OCI-LY1 (cell line): ENCODE results near the gene PUM2.

ENCODE experiments used
- H2AFZ ChIP-seq: fragments of 200-600 bp; sonication (generic), shearing (Covaris generic); 2 replicates; pipeline ENCODE4 v1.6.0; 2014; ENCODE audit warnings: antibody characterized with exemption, mild to moderate bottlenecking, low read length
- H3F3A ChIP-seq: fragments of 200-600 bp; sonication (generic), shearing (Covaris generic); 2 replicates; pipeline ENCODE4 v1.6.0; 2014; ENCODE audit warnings: mild to moderate bottlenecking, antibody characterized with exemption, low read length, moderate library complexity; ENCODE audit not compliant: insufficient read depth
- H3K27ac ChIP-seq: fragments of 200-600 bp; sonication (generic); 2 replicates; pipeline ENCODE4 v1.5.1; 2014; ENCODE audit warnings: low read length, mixed run types, mild to moderate bottlenecking, low read depth; ENCODE audit not compliant: poor library complexity, severe bottlenecking
- H3K27me3 ChIP-seq: fragments of 200-600 bp; sonication (generic); 2 replicates; pipeline ENCODE4 v1.6.0; 2014; ENCODE audit warnings: antibody characterized with exemption, mild to moderate bottlenecking, low read length, moderate library complexity; ENCODE audit not compliant: insufficient read depth
- H3K36me3 ChIP-seq: fragments of 200-600 bp; sonication (generic); 2 replicates; pipeline ENCODE4 v1.6.1; 2014; ENCODE audit warnings: mild to moderate bottlenecking, antibody characterized with exemption, low read length, moderate library complexity, mixed read lengths; ENCODE audit not compliant: insufficient read depth
- H3K4me1 ChIP-seq: fragments of 200-600 bp; sonication (generic); 2 replicates; pipeline ENCODE4 v1.5.1; 2014; ENCODE audit warnings: mild to moderate bottlenecking, low read length, moderate library complexity; ENCODE audit not compliant: insufficient read depth, severe bottlenecking
- H3K4me2 ChIP-seq: fragments of 200-600 bp; sonication (generic), shearing (Covaris generic); 2 replicates; pipeline ENCODE4 v1.6.1; 2014; ENCODE audit warnings: low read length
- H3K4me3 ChIP-seq: fragments of 200-600 bp; sonication (generic); 2 replicates; pipeline ENCODE4 v1.5.1; 2014; ENCODE audit warnings: low read length, low read depth, mild to moderate bottlenecking, mixed read lengths; ENCODE audit not compliant: poor library complexity, severe bottlenecking
- H3K79me2 ChIP-seq: fragments of 200-600 bp; shearing (Covaris generic); 2 replicates; pipeline ENCODE4 v1.6.1; 2016; ENCODE audit warnings: mixed run types, low read length, mixed read lengths; ENCODE audit not compliant: insufficient read depth
- H3K9ac ChIP-seq: fragments of 200-600 bp; sonication (generic), shearing (Covaris generic); 2 replicates; pipeline ENCODE4 v1.6.1; 2014; ENCODE audit warnings: mild to moderate bottlenecking, low read length, mixed read lengths
- H3K9me2 ChIP-seq: fragments of 200-600 bp; sonication (generic), shearing (Covaris generic); 2 replicates; pipeline ENCODE4 v1.6.1; 2014; ENCODE audit warnings: low read depth, mild to moderate bottlenecking, low read length, mixed read lengths
- H3K9me3 ChIP-seq: fragments of 200-600 bp; shearing (Covaris generic); 2 replicates; pipeline ENCODE4 v1.6.1; 2014; ENCODE audit warnings: low read length, mixed read lengths
- H4K20me1 ChIP-seq: fragments of 200-600 bp; sonication (generic), shearing (Covaris generic); 2 replicates; pipeline ENCODE4 v1.6.0; 2016; ENCODE audit warnings: mild to moderate bottlenecking, low read length; ENCODE audit not compliant: insufficient read depth
- EZH2 ChIP-seq: fragments of 200-600 bp; sonication (generic), shearing (Covaris generic); IDR thresholded peaks from 2 replicates; pipeline ENCODE4 v1.8.0; 2017; ENCODE audit warnings: borderline replicate concordance, mixed run types, mild to moderate bottlenecking, antibody characterized with exemption, low read length, moderate library complexity, mixed read lengths
- TF ChIP-seq, protein P1 (sequence below): fragments of 200-600 bp; sonication (generic), shearing (Covaris generic); IDR thresholded peaks from 2 replicates; pipeline ENCODE4 v1.5.1; 2017; ENCODE audit warnings: mild to moderate bottlenecking, antibody characterized with exemption, low read length, moderate library complexity, mixed read lengths

PUM2 gene

DNA sequence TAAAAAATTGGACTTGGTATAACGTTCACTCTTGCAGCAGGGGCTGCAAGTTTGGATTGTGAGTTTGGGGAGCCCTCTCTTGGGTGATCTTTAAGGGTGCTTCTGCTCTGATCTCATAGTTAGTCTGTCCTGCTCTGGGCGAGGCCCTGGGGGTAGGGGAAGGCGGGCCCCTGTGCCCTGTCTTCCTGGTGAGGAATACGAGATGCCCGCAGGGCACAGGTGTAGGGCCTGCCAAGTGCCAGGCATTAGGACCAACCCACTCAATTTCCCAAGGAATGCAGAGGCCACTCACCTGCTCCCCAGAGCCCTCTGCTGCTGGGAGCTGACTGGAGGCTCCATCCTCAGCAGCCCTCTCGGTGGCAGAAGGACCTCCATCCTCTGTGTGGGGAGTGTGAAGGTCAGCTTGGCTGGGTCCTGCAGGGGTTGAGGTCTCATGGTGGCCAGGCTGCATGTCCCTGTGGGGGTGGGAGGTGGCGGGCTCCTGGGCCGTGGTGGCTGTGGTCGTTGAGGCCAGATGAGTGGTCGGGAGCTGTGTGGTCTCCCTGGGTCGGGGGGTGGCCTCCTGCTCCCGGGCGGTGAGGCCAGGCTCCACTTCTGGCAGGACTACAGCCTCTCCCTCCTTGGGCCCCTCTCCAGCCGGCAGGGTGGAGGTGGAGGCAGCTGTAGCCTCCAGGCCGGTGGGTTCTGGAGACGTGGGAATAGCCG lies 147.0 kb downstream of the PUM2 start:
- Histone ChIP-seq H3K4me1 (no peaks in the 10 kb centered on the region), H3F3A (no peaks in the 10 kb centered on the region), H3K79me2 (no peaks in the 10 kb centered on the region), H3K27me3 (no peaks in the 10 kb centered on the region), H3K4me2 (no peak overlapping the region), H2AFZ (no peak overlapping the region), H3K27ac (no peak overlapping the region), H4K20me1 (no peaks in the 10 kb centered on the region), H3K36me3 (no peaks in the 10 kb centered on the region), H3K4me3 (no peak overlapping the region), H3K9me3 (no peaks in the 10 kb centered on the region), H3K9me2 (no peaks in the 10 kb centered on the region), H3K9ac (no peak overlapping the region)
- TF ChIP-seq, protein P1, sequence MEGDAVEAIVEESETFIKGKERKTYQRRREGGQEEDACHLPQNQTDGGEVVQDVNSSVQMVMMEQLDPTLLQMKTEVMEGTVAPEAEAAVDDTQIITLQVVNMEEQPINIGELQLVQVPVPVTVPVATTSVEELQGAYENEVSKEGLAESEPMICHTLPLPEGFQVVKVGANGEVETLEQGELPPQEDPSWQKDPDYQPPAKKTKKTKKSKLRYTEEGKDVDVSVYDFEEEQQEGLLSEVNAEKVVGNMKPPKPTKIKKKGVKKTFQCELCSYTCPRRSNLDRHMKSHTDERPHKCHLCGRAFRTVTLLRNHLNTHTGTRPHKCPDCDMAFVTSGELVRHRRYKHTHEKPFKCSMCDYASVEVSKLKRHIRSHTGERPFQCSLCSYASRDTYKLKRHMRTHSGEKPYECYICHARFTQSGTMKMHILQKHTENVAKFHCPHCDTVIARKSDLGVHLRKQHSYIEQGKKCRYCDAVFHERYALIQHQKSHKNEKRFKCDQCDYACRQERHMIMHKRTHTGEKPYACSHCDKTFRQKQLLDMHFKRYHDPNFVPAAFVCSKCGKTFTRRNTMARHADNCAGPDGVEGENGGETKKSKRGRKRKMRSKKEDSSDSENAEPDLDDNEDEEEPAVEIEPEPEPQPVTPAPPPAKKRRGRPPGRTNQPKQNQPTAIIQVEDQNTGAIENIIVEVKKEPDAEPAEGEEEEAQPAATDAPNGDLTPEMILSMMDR: no peak
- TF ChIP-seq EZH2: no peak

DNA sequence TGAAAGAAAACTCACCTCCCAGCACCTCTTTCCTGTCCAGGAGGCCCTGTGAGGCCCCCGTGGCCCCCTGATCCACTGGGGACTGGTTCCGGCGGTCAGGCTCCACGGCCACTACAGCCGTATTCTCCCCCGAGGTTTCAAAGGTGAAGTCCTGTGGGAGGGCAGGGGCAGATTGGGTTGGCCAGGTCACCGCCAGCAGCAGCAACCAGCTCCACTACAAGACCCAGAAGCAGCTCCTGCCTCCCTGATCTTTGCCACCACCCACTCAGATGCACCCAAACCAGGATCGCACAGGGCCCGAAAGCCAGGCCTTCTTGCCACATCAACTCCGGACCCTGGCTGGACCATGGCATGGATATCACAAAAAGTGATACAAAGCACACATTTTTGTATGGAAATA lies 147.6 kb downstream of the PUM2 start:
- H3K9ac ChIP-seq: no peak overlapping the region
- no peak overlapping the region for H3K4me3 ChIP-seq
- H3K9me2 ChIP-seq: no peaks in the 10 kb centered on the region
- no peak overlapping the region for H3K4me2 ChIP-seq
- H3K9me3 ChIP-seq: no peaks in the 10 kb centered on the region
- H3K79me2 ChIP-seq: no peaks in the 10 kb centered on the region
- H4K20me1 ChIP-seq: no peaks in the 10 kb centered on the region
- no peaks in the 10 kb centered on the region for H3K27me3 ChIP-seq
- H3K4me1 ChIP-seq: no peaks in the 10 kb centered on the region
- TF ChIP-seq, protein P1: no peak
- TF ChIP-seq EZH2: no peak
- H2AFZ ChIP-seq: no peak overlapping the region
- H3K27ac ChIP-seq: no peak overlapping the region
- H3K36me3 ChIP-seq: no peaks in the 10 kb centered on the region
- H3F3A ChIP-seq: no peaks in the 10 kb centered on the region

DNA sequence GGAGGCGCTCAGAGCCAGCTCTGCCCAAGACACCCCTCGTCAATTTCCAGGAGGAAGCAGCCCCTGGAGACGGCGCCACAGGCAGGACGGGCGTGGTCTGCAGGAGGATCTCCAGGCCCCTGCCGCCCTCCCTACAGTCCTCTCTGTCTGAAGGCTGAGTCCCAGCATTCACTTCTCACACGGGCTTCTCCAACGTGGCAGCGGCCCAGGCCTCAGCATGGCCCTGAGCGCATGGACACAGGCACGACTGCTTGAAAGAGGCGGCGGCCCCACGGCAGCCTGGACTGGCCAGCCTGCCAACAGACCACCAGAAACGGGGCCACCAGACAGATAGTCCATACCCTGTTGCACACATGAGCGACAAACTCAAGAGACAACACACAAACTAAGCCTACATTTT lies 149.0 kb downstream of the PUM2 start:
- Histone ChIP-seq H2AFZ (no peak overlapping the region), H3K27ac (no peak overlapping the region), H4K20me1 (no peaks in the 10 kb centered on the region), H3K4me1 (no peaks in the 10 kb centered on the region), H3K9me3 (no peaks in the 10 kb centered on the region), H3K4me2 (no peak overlapping the region), H3K9ac (no peak overlapping the region), H3F3A (no peaks in the 10 kb centered on the region), H3K79me2 (no peaks in the 10 kb centered on the region), H3K9me2 (no peaks in the 10 kb centered on the region), H3K27me3 (no peaks in the 10 kb centered on the region), H3K36me3 (no peaks in the 10 kb centered on the region), H3K4me3 (no peak overlapping the region)
- no peak for TF ChIP-seq EZH2
- TF ChIP-seq, protein P1: no peak
